PC-3 (cell line): ENCODE results near the gene GOLGA8A.
"Not testable (repeated sequence)": the region's sequence is repeated elsewhere in the genome, so short reads cannot be mapped to it uniquely, and the experiment has no call there.

Experiments
- EZH2 ChIP-seq: fragments of 300-600 bp; sonication (generic); IDR thresholded peaks from one replicate; pipeline ENCODE4 v1.6.1; 2017; ENCODE audit warnings: antibody characterized with exemption, mild to moderate bottlenecking, low read length; ENCODE audit not compliant: unreplicated experiment
- TF ChIP-seq, protein P1 (sequence below): fragments of 300-600 bp; sonication (generic); conservative IDR thresholded peaks from 2 replicates; pipeline ENCODE4 v1.5.1; 2017; ENCODE audit warnings: antibody characterized with exemption, low read depth, mild to moderate bottlenecking, low read length

DNA sequence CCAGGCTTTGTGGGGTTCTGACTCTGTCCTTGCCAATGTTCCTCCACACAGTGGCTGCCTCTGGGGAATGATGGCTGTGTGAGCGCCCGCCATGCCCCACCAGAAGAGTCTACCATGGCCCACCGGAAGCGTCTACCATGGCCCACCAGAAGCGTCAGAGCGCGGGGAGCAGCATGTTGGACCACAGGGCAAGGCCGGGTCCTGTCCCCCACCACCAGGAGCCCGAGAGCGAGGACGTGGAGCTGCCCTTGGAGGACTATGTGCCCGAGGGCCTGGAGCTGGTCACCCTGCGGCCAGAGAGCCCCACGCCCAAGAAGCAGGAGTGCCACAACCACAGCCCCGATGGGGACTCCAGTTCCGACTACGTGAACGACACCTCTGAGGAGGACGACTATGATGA, 28.1 kb downstream of the GOLGA8A start:
- TF ChIP-seq, protein P1, sequence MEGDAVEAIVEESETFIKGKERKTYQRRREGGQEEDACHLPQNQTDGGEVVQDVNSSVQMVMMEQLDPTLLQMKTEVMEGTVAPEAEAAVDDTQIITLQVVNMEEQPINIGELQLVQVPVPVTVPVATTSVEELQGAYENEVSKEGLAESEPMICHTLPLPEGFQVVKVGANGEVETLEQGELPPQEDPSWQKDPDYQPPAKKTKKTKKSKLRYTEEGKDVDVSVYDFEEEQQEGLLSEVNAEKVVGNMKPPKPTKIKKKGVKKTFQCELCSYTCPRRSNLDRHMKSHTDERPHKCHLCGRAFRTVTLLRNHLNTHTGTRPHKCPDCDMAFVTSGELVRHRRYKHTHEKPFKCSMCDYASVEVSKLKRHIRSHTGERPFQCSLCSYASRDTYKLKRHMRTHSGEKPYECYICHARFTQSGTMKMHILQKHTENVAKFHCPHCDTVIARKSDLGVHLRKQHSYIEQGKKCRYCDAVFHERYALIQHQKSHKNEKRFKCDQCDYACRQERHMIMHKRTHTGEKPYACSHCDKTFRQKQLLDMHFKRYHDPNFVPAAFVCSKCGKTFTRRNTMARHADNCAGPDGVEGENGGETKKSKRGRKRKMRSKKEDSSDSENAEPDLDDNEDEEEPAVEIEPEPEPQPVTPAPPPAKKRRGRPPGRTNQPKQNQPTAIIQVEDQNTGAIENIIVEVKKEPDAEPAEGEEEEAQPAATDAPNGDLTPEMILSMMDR = not testable (repeated sequence)
- not testable (repeated sequence) for TF ChIP-seq EZH2
